ENCODE results near the gene MCC. TPM values are rescaled to one million over a fixed set of nuclear protein-coding genes. Genes with fewer than 3 reads are reported as not detected.

Gene MCC
- total and polyA plus RNA-seq, 2 experiments from 2014 or later = 8.3 to 31.5 TPM

- Histone ChIP-seq H3K36me3 (replicated peaks; ENCODE audit: insufficient read depth, low read depth) (no peaks in the 10 kb centered on the region), H4K20me1 (ENCODE audit: insufficient read depth, poor library complexity, severe bottlenecking) (no peaks in the 10 kb centered on the region), H3K4me3 (no peak overlapping the region), H3K27ac (no peak overlapping the region), H3K4me2 (no peak overlapping the region), H3K4me1 (ENCODE audit: insufficient read depth) (no peaks in the 10 kb centered on the region), H3K9me3 (ENCODE audit: low read depth) (no peaks in the 10 kb centered on the region), H2AFZ (no peak overlapping the region), H3K9me2 (replicated peaks; ENCODE audit: insufficient read depth) (no peaks in the 10 kb centered on the region), H3K79me2 (no peaks in the 10 kb centered on the region), H3K27me3 (no peaks in the 10 kb centered on the region)
- DNase-seq (ENCODE audit: low spot score) = no peak
- TF ChIP-seq, protein P1, sequence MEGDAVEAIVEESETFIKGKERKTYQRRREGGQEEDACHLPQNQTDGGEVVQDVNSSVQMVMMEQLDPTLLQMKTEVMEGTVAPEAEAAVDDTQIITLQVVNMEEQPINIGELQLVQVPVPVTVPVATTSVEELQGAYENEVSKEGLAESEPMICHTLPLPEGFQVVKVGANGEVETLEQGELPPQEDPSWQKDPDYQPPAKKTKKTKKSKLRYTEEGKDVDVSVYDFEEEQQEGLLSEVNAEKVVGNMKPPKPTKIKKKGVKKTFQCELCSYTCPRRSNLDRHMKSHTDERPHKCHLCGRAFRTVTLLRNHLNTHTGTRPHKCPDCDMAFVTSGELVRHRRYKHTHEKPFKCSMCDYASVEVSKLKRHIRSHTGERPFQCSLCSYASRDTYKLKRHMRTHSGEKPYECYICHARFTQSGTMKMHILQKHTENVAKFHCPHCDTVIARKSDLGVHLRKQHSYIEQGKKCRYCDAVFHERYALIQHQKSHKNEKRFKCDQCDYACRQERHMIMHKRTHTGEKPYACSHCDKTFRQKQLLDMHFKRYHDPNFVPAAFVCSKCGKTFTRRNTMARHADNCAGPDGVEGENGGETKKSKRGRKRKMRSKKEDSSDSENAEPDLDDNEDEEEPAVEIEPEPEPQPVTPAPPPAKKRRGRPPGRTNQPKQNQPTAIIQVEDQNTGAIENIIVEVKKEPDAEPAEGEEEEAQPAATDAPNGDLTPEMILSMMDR (IDR thresholded peaks at IDR 0.05; ENCODE audit: poor library complexity) = no peak
- TF ChIP-seq EZH2 (IDR thresholded peaks at IDR 0.05; ENCODE audit: borderline replicate concordance) = no peak
- no peak for TF ChIP-seq EZH2phosphoT487 (IDR thresholded peaks at IDR 0.05; ENCODE audit: low read depth, severe bottlenecking, unreplicated experiment)
- WGBS (ENCODE audit: low lambda C conversion rate, missing lambda C conversion rate) = 64% methylated on average over 8 of the region's 8 CpGs
These were observed 457.1 kb downstream of the MCC start for GRCh38 chr5:113031104-113031503.

- Histone ChIP-seq H3K27me3 (no peaks in the 10 kb centered on the region), H3K4me3 (no peak overlapping the region), H4K20me1 (ENCODE audit: insufficient read depth, poor library complexity, severe bottlenecking) (no peaks in the 10 kb centered on the region), H3K9me2 (replicated peaks; ENCODE audit: insufficient read depth) (no peaks in the 10 kb centered on the region), H3K27ac (no peak overlapping the region), H3K36me3 (replicated peaks; ENCODE audit: insufficient read depth, low read depth) (no peaks in the 10 kb centered on the region), H3K4me2 (no peak overlapping the region), H3K9me3 (ENCODE audit: low read depth) (no peaks in the 10 kb centered on the region), H2AFZ (no peak overlapping the region), H3K4me1 (ENCODE audit: insufficient read depth) (no peaks in the 10 kb centered on the region), H3K79me2 (no peaks in the 10 kb centered on the region)
- TF ChIP-seq, protein P1 (IDR thresholded peaks at IDR 0.05; ENCODE audit: poor library complexity) = no peak
- TF ChIP-seq EZH2 (IDR thresholded peaks at IDR 0.05; ENCODE audit: borderline replicate concordance) (no peak), EZH2phosphoT487 (IDR thresholded peaks at IDR 0.05; ENCODE audit: low read depth, severe bottlenecking, unreplicated experiment) (no peak)
- no peak for DNase-seq (ENCODE audit: low spot score)
- WGBS (ENCODE audit: low lambda C conversion rate, missing lambda C conversion rate) = 89% methylated on average over 6 of the region's 6 CpGs
These were observed 458.6 kb downstream of the MCC start for GRCh38 chr5:113029614-113030013.

DNA sequence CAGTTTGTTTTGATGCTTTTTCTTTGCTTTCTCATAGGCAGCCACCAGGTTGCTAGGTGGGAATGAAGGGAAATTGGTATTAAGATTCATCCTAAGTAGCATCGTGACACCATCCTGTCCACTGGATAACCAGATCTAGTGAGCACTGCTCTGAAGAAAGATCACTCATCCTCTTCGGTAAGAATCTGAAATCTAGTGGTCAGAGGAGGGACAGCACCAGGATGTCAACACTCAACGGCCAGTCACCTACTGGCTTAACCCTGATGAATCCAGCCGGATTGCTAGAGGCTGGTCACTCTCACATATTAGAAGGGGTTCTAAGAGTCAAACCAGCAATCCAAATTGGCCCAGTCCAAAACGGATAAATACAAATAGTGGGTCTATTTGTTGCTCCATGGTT lies 460.8 kb downstream of the MCC start:
- DNase-seq (ENCODE audit: low spot score) = no peak
- no peaks in the 10 kb centered on the region for H3K9me3 ChIP-seq (ENCODE audit: low read depth)
- H4K20me1 ChIP-seq (ENCODE audit: insufficient read depth, poor library complexity, severe bottlenecking) = no peaks in the 10 kb centered on the region
- H3K36me3 ChIP-seq (replicated peaks; ENCODE audit: insufficient read depth, low read depth) = no peaks in the 10 kb centered on the region
- TF ChIP-seq EZH2phosphoT487 (IDR thresholded peaks at IDR 0.05; ENCODE audit: low read depth, severe bottlenecking, unreplicated experiment) (no peak), EZH2 (IDR thresholded peaks at IDR 0.05; ENCODE audit: borderline replicate concordance) (no peak)
- TF ChIP-seq, protein P1 (IDR thresholded peaks at IDR 0.05; ENCODE audit: poor library complexity) = no peak
- H3K4me2 ChIP-seq = no peak overlapping the region
- H3K9me2 ChIP-seq (replicated peaks; ENCODE audit: insufficient read depth) = no peaks in the 10 kb centered on the region
- no peaks in the 10 kb centered on the region for H3K79me2 ChIP-seq
- H3K4me3 ChIP-seq = no peak overlapping the region
- H2AFZ ChIP-seq = no peak overlapping the region
- peaks cover 2% of the 10 kb centered on the region for H3K4me1 ChIP-seq (ENCODE audit: insufficient read depth)
- no peak overlapping the region for H3K27ac ChIP-seq
- H3K27me3 ChIP-seq = no peaks in the 10 kb centered on the region
- WGBS (ENCODE audit: low lambda C conversion rate, missing lambda C conversion rate) = 93% methylated on average over 5 of the region's 5 CpGs

DNA sequence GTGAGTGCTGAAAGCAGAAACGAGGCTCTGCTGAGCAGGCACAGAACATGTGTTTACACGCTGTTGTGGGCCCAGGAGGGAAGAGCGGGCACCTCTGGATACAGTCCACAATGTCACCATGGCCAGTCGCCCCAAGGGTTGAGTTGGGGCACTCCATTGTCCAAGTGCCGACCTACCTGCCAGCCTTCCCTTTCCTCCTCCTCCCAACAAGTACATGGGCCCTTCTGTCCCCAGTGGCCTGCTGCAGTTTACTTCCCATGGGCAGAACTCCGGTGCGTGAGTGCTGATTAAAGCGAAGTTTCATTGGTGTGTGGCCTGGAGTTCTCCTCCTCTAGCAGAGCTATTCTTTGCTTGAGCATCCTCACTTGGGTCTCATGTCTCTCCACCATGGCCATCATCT lies 461.2 kb downstream of the MCC start:
- H3K4me1 ChIP-seq (ENCODE audit: insufficient read depth) = peaks cover 2% of the 10 kb centered on the region
- no peak overlapping the region for H3K4me3 ChIP-seq
- H3K36me3 ChIP-seq (replicated peaks; ENCODE audit: insufficient read depth, low read depth) = no peaks in the 10 kb centered on the region
- no peaks in the 10 kb centered on the region for H3K27me3 ChIP-seq
- no peaks in the 10 kb centered on the region for H3K79me2 ChIP-seq
- no peaks in the 10 kb centered on the region for H3K9me3 ChIP-seq (ENCODE audit: low read depth)
- no peak overlapping the region for H3K4me2 ChIP-seq
- no peak overlapping the region for H2AFZ ChIP-seq
- 97% methylated on average over 8 of the region's 8 CpGs for WGBS (ENCODE audit: low lambda C conversion rate, missing lambda C conversion rate)
- no peak for DNase-seq (ENCODE audit: low spot score)
- H3K9me2 ChIP-seq (replicated peaks; ENCODE audit: insufficient read depth) = no peaks in the 10 kb centered on the region
- H3K27ac ChIP-seq = no peak overlapping the region
- TF ChIP-seq EZH2phosphoT487 (IDR thresholded peaks at IDR 0.05; ENCODE audit: low read depth, severe bottlenecking, unreplicated experiment) (no peak), EZH2 (IDR thresholded peaks at IDR 0.05; ENCODE audit: borderline replicate concordance) (no peak)
- TF ChIP-seq, protein P1 (IDR thresholded peaks at IDR 0.05; ENCODE audit: poor library complexity) = no peak
- H4K20me1 ChIP-seq (ENCODE audit: insufficient read depth, poor library complexity, severe bottlenecking) = no peaks in the 10 kb centered on the region

All from hepatocyte (in vitro differentiated cells).